Left renal cortex interstitium (tissue), 4 donors: ENCODE results near the gene LRP1B. TPM values are rescaled to one million over a fixed set of nuclear protein-coding genes. Genes with fewer than 3 reads are reported as not detected.

Experiments
- DNase-seq, 4 donors: peaks; one replicate each; pipeline ENCODE4 v3.0.0-alpha.2; 2013; ENCODE audit warnings: low read depth in 4 of 4, low spot score in 2 of 4, missing footprints in 1 of 4
- polyA plus RNA-seq, 4 donors: library from polyadenylated mRNA; unstranded; fragments of 120-200 nt; gene quantifications; one replicate each; pipeline ENCODE4 v1.2.1, GENCODE V29; 2013; ENCODE audit not compliant: insufficient read length in 4 of 4

LRP1B gene
- polyA plus RNA-seq, 4 donors: 0.82 to 0.99 (median 0.93) TPM

DNA sequence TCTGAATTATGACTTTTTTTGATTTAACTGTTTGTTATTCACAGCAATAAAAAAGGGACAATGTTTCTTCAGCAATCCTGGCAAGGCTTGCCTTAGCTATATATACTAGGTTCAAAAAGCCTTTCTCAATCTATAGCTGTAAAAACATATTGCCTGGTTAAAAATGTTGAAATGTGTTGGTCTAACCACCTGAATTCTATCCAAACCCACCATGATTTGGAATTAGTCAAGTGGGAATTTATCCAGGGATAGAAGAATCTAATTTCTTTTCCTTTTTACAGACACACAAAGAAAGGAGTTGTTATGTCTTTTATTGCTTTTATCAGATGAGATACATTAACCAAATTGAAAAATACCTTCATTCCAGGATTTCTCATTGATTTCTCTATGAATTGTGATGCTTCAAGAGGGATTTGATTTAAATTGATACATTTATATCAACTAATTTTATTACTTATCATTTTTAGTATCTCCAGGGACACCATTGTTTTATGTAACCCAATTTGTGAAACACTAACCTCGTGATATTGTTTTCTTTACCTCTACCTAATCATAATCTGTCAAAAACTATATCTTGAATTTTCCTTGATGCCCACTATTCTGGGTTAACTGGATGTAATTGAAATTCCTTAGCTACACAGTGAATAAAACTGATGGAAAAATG, 88.1 kb downstream of the LRP1B start:
- DNase-seq: no peak

DNA sequence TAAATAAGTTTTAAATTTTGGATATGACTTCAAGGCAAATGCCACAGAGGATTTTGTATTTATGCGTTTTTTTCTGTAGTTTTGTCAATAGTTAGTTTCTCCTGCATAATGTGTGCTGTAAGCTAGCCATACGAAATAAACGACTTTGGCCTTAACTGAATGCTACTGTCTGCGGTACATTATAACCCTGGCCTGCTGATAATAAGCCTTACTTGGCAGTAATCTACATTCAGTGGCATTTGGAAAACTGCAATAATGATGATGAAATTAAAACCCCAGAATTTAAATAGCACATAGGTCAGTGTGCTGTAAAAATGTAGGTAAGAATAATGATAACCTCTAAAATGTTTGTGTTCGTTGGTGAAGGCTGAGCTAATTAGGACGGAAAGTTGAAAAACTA, 88.8 kb downstream of the LRP1B start:
- DNase-seq: no peak

DNA sequence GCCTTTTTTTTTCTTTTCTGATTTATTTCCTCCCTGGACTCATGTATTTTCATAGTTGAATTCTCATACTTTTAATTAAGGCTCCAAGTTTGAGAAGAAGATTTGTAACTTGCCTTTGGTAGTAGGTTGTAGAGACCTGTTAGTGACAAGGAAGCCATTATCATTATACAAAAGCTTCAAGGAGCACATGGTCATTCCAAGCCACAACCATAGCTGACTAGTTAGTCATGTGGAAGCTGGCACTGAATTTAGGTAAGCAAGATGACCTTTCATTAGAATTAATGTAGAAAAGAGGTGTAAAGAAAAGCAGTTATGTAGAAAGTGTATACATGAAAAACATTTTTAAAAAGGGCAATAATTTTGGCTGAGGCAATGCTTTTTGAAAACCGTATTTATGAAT, 89.7 kb downstream of the LRP1B start:
- DNase-seq: no peak

DNA sequence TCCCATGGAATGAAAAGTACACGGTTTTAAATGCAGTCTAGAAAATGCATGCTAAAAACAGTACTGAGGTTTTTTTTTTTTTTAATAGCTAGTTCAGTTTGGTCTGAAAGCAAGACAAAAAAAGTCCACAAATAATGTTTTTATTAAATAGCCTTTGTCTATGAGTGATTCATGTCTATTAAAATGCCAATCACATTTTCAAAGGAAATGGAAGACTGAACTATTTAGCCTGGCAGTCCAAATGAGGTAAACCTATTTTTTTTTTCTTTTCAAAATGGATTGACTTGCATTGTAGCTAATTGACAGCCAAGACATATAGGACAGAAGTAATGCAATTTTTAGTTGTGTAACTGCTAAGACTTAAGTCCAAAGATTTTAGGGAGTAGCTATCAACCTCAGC, 90.3 kb downstream of the LRP1B start:
- no peak for DNase-seq

DNA sequence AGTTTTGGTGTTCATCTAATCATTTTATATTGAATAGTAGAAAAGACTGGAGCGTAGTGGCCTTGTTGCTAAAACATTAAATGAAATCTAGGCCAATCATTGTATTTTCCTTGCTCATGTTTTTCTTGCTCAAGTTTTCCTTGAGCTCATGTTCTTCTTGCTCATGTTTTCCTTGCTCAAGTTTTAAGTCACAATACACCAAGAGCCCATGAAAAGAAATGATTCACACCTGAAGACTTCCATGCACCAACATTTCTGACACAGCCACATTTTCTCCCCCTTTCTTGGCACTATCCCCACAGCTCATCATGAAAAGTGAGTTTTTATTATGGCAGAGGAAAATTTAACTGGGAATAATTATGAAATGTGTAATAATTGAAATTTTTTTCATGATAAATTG, 92.0 kb downstream of the LRP1B start:
- no peak for DNase-seq

DNA sequence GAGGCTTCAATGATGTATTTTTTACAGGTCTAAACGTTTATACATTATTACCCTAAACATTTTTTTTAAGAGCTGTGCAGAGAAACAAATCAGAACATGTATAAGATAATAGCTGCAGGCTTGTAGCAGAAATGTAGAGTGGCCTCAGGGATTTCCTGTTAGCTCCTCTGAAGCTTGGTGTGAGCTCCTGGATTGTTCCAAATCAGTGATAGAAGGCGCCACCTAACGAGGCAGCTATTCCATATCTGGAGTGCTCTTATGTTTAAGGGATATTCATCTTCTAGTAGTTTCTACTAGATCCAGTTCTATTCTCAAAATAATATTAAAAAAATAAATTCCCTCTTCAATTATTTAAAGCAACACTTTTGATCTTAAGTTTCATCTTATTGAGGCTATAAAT, 93.1 kb downstream of the LRP1B start:
- DNase-seq: no peak

DNA sequence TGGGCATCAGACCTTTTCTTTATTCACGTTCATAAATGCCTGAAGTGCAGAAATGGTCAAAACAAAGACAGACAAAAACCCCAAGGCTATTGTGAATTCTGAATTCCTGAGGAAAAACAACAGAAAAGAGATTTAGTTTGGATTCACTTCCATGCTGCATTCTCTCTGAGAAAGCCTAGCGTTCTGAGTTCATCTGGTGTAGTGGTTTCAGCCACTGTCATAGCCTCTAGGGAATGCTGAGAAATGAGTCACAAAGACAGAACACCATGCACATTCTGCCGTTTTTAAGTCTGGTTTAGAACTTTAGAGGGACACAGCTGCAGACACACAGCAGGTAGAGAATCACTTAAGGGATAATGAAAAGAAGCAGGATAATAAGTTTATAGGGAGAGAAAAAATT, 93.8 kb downstream of the LRP1B start:
- no peak for DNase-seq

DNA sequence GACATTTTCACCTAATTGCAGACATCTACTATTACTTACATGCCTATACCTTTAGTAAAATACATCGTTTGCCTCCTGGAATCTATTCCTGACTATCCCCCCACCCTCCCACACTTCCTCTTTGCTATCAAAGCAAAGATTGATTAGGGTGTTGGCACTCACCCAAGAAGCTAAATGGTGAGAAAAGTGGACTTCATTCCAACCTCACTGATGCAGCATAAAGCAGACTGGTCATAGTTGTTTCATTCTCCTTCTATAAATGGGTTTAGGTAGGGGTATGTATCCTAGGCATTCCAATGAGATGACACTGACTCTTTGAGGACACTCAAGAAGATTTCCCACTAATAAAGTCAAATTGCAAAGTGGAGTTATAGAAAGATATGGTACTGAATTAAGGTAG, 97.4 kb downstream of the LRP1B start:
- DNase-seq: no peak

DNA sequence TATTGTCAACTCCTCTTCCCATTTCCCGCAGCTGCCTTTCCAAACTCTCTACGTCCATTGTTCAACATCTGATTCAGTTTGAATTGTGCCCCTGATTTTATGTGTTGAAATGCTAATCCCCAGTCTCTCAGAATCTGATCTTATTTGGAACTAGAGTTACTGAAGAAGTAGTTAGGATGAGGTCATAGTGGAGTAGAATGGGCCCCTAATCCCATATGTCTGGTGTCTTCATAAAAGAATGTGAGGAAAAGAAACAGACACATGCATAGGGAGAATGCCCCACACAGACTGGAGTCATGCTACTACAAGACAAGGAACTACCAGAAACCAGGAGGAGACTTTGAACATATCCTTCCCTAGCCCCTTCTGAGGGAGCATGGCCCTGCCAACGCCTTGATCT, 99.2 kb downstream of the LRP1B start:
- DNase-seq: no peak

DNA sequence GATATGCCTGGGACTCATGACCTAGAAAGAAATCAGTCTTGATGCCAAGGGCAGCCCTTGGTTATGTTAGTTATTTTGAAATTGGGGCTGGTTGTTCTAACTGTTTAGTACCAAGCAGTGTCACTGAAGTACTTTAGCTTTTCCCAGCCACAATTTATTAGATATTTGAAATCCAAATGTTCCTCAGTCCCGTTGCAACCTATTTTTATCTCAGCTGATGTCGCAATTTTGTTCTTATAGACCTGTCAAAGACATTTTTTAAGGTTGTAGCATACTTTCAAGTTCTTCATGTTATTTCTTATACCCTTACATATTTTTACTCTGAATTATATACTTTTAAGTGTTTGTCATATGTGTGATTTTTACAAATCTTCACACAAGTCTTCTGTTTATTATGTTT, 100.1 kb downstream of the LRP1B start:
- no peak for DNase-seq

DNA sequence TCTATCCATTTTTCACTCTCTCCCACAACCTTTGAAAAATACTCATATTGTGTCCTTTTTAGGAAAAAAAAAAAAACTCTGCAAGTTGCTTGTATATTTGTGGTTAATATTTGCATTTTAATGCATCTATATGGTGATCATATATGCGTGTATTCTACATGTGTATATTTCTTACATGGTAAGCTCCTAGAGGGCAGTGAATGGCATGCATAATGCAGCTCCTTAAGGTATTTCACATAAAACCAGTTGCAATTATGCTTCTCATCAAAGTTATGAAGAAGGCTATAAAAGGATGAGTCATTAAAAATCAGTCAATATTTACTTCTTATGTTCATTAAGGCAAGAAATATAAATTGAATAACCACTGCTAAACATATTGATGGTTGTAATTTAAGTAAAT, 100.8 kb downstream of the LRP1B start:
- no peak for DNase-seq

DNA sequence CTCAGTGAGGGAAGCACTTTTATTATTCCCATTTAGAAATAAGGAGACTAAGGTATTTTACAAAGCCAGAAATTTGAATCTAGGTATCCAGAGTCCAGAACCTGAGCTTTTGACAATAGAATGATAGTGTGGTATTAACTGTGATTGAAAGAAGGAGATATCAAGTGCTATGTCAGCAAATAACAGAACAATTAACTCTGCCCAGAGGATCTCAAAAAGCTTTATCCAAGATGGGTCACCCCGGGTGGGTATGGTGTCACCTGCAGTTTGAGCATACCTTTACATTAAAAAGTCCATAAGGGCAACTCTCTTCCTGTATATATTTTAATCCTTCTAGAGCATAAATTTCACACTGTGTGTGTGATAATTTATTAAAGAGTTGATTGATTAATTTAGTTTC, 105.4 kb downstream of the LRP1B start:
- no peak for DNase-seq

DNA sequence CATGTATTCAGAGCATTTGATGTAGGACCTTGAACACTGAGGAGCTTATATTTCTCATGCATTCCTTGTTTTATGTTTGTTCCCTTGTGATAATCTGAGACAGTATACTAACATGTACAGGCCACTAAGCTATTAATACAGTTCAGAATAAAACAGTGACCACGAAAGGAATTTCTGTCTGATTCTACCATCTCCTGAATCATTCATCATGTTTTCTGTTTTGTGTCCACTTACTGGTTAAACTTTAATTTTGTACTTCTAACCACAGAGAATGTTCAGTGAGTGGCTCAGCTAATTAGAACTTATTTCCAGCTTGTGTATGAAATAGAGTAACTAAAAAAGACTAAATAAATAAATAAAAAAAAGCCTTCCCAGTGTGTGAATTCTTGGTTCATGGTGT, 110.4 kb downstream of the LRP1B start:
- no peak for DNase-seq

DNA sequence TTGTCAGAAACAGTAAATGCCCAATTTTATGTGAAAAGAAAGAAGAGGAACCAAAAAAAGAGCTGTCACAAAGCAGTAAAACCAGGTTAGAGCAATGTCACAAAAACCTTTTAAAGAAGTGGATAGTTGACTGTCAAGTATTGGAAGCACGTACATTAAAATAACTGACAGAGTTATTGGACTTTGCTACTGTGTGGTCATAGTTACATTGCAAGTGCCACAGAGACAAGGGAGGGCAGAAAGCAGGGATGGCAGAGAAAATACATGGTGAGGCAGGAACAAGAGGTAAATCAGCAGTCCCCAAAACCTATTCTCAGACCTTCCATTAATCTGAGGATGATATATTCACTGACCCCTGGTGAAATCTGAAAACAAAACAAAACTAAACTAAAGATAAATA, 116.3 kb downstream of the LRP1B start:
- DNase-seq: no peak

DNA sequence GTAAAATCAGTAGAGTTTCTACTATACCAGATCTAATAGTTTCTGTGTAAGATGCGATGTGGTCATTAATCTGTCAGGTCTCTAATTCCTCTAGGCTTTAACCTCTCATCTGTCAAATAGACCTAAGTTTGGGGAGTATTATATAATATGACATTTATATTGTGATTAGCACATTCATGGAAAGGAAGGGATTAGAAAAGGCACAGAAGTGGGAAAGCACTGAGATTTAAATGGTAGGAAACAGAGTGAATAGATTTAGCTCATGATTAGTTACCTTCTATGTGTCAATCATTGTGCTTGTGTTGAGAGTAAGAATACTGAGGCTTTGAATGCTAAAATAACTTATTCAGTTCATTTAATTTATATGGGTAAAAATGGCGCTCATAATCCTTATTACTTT, 118.0 kb downstream of the LRP1B start:
- DNase-seq: no peak

DNA sequence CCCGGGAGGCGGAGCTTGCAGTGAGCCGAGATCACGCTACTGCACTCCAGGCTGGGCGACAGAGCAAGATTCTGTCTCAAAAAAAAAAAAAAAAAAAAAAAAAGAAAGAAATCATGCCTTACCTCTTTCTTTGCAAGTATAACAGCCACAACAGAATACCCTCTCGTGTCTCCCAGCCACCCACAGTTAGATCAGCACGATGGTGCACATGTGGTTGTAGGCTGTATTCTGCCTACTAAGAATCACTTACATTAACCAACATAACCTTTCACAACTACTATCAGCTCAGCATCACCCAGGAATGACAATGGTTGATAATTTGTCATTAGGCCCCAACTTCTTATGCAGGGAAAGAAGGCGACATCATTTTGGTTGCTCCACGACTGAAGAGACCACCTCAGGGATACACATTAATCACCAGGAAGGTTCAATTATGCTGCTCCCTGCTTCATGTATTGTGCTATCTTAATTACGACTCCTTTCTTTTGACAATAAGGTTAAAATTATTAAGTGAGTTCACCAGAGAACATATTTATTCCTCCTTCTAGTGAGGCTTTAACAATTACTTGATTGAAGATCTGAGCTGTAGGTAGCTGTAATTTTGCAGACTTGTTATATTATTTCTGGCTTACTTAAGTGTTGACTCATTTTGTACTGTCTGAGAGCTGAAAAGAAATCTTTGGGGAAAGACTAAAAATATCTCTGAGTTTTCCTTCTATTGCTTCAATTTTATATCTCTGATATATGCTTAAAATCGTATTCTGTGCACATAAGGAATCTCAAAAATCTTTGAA, 120.1 kb downstream of the LRP1B start:
- DNase-seq: no peak

DNA sequence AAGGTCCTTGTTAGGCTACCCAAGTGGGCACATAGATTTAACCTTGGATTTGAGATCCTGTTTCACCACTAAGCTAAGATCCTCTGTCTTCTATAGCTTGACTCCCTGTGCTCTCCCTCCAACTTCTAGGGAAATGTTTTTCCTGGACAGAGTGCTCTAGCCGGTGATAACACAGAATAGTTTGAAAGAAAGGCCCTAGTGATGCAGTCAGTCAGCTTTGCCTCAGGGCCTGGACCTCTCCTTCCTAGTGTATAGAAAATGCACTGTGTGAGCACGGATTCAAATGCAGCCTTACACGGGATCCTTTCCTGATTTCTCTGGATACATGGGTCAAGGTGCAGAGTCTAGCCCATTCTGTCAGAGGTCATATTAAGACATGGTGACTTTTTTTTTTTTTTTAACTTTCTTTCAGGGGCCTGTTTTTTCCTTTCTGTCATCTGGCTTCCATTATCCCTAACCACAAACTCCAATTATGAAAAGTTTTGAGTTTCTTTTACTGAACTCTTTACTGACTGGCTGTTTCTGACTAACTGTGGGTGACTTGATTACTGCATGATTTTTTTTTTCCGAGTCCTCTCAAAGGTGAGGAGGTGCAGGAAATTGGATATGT, 122.6 kb downstream of the LRP1B start:
- DNase-seq: no peak

DNA sequence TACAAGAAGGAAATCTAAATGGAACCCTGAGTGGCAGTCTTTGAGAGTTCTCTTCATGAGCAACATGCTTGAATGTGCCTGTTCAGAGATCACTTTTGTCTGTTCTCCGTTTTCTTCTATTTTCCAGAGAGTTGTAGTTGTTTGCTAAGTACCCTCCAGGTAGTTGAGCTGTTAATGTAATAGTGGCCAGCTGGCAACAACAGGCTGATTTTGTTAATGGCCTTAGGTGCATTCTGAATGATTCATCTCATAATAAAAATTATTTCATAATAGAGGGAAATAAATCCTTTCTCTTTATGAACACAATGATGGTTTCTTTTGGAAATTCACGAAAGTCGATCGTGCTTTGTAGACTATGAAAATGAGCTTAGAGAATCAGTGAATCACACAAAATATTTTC, 136.8 kb downstream of the LRP1B start:
- DNase-seq: no peak

DNA sequence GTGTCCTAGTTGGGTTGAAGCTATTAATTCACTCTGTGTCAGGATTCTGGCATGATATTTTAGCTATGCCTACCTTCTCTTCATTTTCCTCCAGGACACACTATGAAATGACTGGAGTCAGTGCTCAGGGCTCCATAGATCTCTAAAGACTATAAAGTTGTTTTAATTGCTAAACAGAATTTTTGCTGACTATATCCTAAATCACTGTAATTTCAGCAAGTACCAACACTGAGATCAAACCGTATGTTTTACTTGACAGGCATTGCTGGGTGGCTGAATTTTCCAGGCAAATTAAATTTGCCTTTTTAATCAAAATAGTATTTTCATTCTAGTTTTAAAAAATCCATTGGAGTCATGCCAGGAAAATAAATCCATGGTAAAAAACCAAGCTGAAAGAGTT, 138.1 kb downstream of the LRP1B start:
- DNase-seq: no peak

DNA sequence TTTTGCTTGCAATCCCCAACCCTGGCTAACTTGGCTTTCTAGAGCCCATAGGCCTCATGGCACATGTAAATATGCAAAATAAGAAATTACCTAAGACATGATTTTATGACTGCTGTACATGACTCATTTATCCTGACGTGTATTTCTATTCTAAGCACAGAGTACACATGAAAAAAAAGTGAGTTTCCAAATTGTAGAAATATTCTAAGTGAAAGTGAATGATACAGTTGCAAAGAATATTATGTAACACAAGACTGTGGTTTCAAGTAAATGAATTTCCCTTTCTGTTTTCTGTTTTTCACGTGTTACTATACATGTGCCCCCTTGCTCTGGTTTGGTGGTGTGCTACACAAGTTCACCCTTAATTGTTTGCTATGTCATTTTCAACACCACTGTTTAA, 162.4 kb downstream of the LRP1B start:
- no peak for DNase-seq

DNA sequence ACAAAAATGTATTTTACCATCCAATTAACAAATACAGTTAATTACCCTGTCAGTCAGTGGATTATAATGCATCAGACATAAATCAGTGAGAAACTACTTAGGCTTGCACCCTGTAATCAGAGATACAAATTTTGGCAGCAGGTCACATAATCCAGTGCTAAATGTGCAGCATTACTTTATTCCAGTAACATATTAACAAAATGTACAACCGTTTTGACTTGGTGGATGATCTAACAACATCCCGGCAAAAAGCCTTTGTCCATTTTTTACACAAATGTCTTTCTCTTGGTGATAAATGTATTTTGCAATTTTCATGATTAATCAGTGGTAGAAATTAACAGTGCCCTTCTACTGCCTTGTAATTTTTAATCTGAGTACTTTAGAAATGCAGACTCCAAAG, 162.8 kb downstream of the LRP1B start:
- no peak for DNase-seq

DNA sequence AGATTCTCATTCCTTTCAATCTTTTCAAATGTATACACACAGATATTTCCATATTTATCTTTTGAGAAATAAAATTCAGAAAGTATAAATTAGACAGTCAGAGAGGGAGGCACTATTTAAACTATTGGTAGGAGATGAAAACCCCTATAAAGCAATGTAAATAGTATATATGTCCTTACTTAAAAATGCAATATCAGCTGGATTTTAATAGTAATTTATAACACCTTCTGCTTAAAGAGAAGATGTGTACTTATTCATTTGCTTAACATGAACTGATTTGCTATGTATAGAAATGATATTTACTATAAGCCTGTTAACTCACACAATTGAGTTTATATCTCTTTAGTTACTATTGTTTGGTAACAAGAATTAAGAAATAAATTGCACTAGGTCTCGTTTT, 163.3 kb downstream of the LRP1B start:
- DNase-seq: no peak
